OCI-LY1 (cell line): Measurements from ENCODE around the gene TRPM1.

Experiments used
- H2AFZ ChIP-seq: fragments of 200-600 bp; sonication (generic), shearing (Covaris generic); 2 replicates; pipeline ENCODE4 v1.6.0; 2014; ENCODE audit warnings: antibody characterized with exemption, mild to moderate bottlenecking, low read length
- H3F3A ChIP-seq: fragments of 200-600 bp; sonication (generic), shearing (Covaris generic); 2 replicates; pipeline ENCODE4 v1.6.0; 2014; ENCODE audit warnings: mild to moderate bottlenecking, antibody characterized with exemption, low read length, moderate library complexity; ENCODE audit not compliant: insufficient read depth
- H3K27ac ChIP-seq: fragments of 200-600 bp; sonication (generic); 2 replicates; pipeline ENCODE4 v1.5.1; 2014; ENCODE audit warnings: low read length, mixed run types, mild to moderate bottlenecking, low read depth; ENCODE audit not compliant: poor library complexity, severe bottlenecking
- H3K27me3 ChIP-seq: fragments of 200-600 bp; sonication (generic); 2 replicates; pipeline ENCODE4 v1.6.0; 2014; ENCODE audit warnings: antibody characterized with exemption, mild to moderate bottlenecking, low read length, moderate library complexity; ENCODE audit not compliant: insufficient read depth
- H3K36me3 ChIP-seq: fragments of 200-600 bp; sonication (generic); 2 replicates; pipeline ENCODE4 v1.6.1; 2014; ENCODE audit warnings: mild to moderate bottlenecking, antibody characterized with exemption, low read length, moderate library complexity, mixed read lengths; ENCODE audit not compliant: insufficient read depth
- H3K4me1 ChIP-seq: fragments of 200-600 bp; sonication (generic); 2 replicates; pipeline ENCODE4 v1.5.1; 2014; ENCODE audit warnings: mild to moderate bottlenecking, low read length, moderate library complexity; ENCODE audit not compliant: insufficient read depth, severe bottlenecking
- H3K4me2 ChIP-seq: fragments of 200-600 bp; sonication (generic), shearing (Covaris generic); 2 replicates; pipeline ENCODE4 v1.6.1; 2014; ENCODE audit warnings: low read length
- H3K4me3 ChIP-seq: fragments of 200-600 bp; sonication (generic); 2 replicates; pipeline ENCODE4 v1.5.1; 2014; ENCODE audit warnings: low read length, low read depth, mild to moderate bottlenecking, mixed read lengths; ENCODE audit not compliant: poor library complexity, severe bottlenecking
- H3K79me2 ChIP-seq: fragments of 200-600 bp; shearing (Covaris generic); 2 replicates; pipeline ENCODE4 v1.6.1; 2016; ENCODE audit warnings: mixed run types, low read length, mixed read lengths; ENCODE audit not compliant: insufficient read depth
- H3K9ac ChIP-seq: fragments of 200-600 bp; sonication (generic), shearing (Covaris generic); 2 replicates; pipeline ENCODE4 v1.6.1; 2014; ENCODE audit warnings: mild to moderate bottlenecking, low read length, mixed read lengths
- H3K9me2 ChIP-seq: fragments of 200-600 bp; sonication (generic), shearing (Covaris generic); 2 replicates; pipeline ENCODE4 v1.6.1; 2014; ENCODE audit warnings: low read depth, mild to moderate bottlenecking, low read length, mixed read lengths
- H3K9me3 ChIP-seq: fragments of 200-600 bp; shearing (Covaris generic); 2 replicates; pipeline ENCODE4 v1.6.1; 2014; ENCODE audit warnings: low read length, mixed read lengths
- H4K20me1 ChIP-seq: fragments of 200-600 bp; sonication (generic), shearing (Covaris generic); 2 replicates; pipeline ENCODE4 v1.6.0; 2016; ENCODE audit warnings: mild to moderate bottlenecking, low read length; ENCODE audit not compliant: insufficient read depth
- CTCF ChIP-seq: fragments of 200-600 bp; sonication (generic), shearing (Covaris generic); IDR thresholded peaks from 2 replicates; pipeline ENCODE4 v1.5.1; 2017; ENCODE audit warnings: mild to moderate bottlenecking, antibody characterized with exemption, low read length, moderate library complexity, mixed read lengths
- EZH2 ChIP-seq: fragments of 200-600 bp; sonication (generic), shearing (Covaris generic); IDR thresholded peaks from 2 replicates; pipeline ENCODE4 v1.8.0; 2017; ENCODE audit warnings: borderline replicate concordance, mixed run types, mild to moderate bottlenecking, antibody characterized with exemption, low read length, moderate library complexity, mixed read lengths

Gene TRPM1

GRCh38 chr15:30954674-30955073 lies 146.9 kb downstream of the TRPM1 start:
- H4K20me1 ChIP-seq: no peaks in the 10 kb centered on the region
- H3K79me2 ChIP-seq: no peaks in the 10 kb centered on the region
- no peaks in the 10 kb centered on the region for H3K27me3 ChIP-seq
- H3K9me2 ChIP-seq: no peaks in the 10 kb centered on the region
- no peak overlapping the region for H3K27ac ChIP-seq
- no peak overlapping the region for H3K4me3 ChIP-seq
- no peak overlapping the region for H3K4me2 ChIP-seq
- H3F3A ChIP-seq: no peaks in the 10 kb centered on the region
- H3K4me1 ChIP-seq: no peaks in the 10 kb centered on the region
- H3K9me3 ChIP-seq: no peaks in the 10 kb centered on the region
- peaks cover 94% of the 10 kb centered on the region for H3K36me3 ChIP-seq
- no peak for TF ChIP-seq CTCF
- TF ChIP-seq EZH2: no peak
- no peak overlapping the region for H3K9ac ChIP-seq
- no peak overlapping the region for H2AFZ ChIP-seq

- no peaks in the 10 kb centered on the region for H4K20me1 ChIP-seq
- H3K27me3 ChIP-seq: no peaks in the 10 kb centered on the region
- H3K4me2 ChIP-seq: no peak overlapping the region
- TF ChIP-seq EZH2: no peak
- no peak for TF ChIP-seq CTCF
- no peak overlapping the region for H3K4me3 ChIP-seq
- no peak overlapping the region for H2AFZ ChIP-seq
- H3K9me3 ChIP-seq: peaks cover 4% of the 10 kb centered on the region
- H3K9ac ChIP-seq: no peak overlapping the region
- no peak overlapping the region for H3K27ac ChIP-seq
- H3K9me2 ChIP-seq: no peaks in the 10 kb centered on the region
- no peaks in the 10 kb centered on the region for H3K4me1 ChIP-seq
- H3K79me2 ChIP-seq: no peaks in the 10 kb centered on the region
- peaks cover 94% of the 10 kb centered on the region for H3K36me3 ChIP-seq
- H3F3A ChIP-seq: no peaks in the 10 kb centered on the region
These were observed 147.7 kb downstream of the TRPM1 start for GRCh38 chr15:30953731-30954378.

GRCh38 chr15:30953183-30953582 lies 148.3 kb downstream of the TRPM1 start:
- no peaks in the 10 kb centered on the region for H3K9me2 ChIP-seq
- H3K9me3 ChIP-seq: peaks cover 4% of the 10 kb centered on the region
- no peaks in the 10 kb centered on the region for H3K79me2 ChIP-seq
- H3F3A ChIP-seq: no peaks in the 10 kb centered on the region
- H3K4me1 ChIP-seq: no peaks in the 10 kb centered on the region
- no peak for TF ChIP-seq EZH2
- no peak for TF ChIP-seq CTCF
- H3K36me3 ChIP-seq: peaks cover 94% of the 10 kb centered on the region
- no peak overlapping the region for H2AFZ ChIP-seq
- H3K4me2 ChIP-seq: no peak overlapping the region
- no peak overlapping the region for H3K4me3 ChIP-seq
- H3K27me3 ChIP-seq: no peaks in the 10 kb centered on the region
- H3K27ac ChIP-seq: no peak overlapping the region
- no peak overlapping the region for H3K9ac ChIP-seq
- H4K20me1 ChIP-seq: no peaks in the 10 kb centered on the region
